ENCODE data around the gene PSME3IP1.

The PSME3IP1 gene

DNA sequence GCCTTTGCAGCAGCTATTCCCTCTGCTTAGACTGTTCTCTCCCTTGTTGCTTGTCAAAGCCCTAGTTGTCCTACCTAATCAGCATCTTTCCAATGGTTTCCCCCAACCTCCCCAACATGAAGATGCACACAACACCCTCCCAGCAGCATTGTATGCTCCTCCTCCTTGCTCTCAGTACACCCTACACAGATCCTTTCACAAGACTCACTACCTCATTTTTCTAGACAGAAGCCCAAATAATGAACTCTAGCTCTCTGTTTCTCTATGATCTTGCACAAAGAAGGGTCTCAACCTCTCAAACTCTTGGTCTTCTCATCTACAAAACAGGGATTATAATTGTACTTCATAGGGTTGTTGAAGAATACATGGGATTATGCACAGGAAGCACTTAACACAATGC, 19.4 kb downstream of the PSME3IP1 start:
- Mint-ChIP-seq H3K27ac (no peak overlapping the region), H3K36me3 (ENCODE audit: low read depth) (peaks cover 59% of the 10 kb centered on the region), H3K9me3 (no peaks in the 10 kb centered on the region)

GRCh38 chr16:57165938-57166337, 19.9 kb downstream of the PSME3IP1 start:
- no peak overlapping the region for H3K27ac Mint-ChIP-seq
- peaks cover 58% of the 10 kb centered on the region for H3K36me3 Mint-ChIP-seq (ENCODE audit: low read depth)
- no peaks in the 10 kb centered on the region for H3K9me3 Mint-ChIP-seq
- H3K4me3 Mint-ChIP-seq: no peak overlapping the region
- H3K27me3 Mint-ChIP-seq: no peaks in the 10 kb centered on the region
- no peaks in the 10 kb centered on the region for H3K4me1 Mint-ChIP-seq (ENCODE audit: low read depth)

More for the DNA sequence above, 19.4 kb downstream of the PSME3IP1 start:
- H3K4me1 Mint-ChIP-seq (ENCODE audit: low read depth): no peaks in the 10 kb centered on the region
- H3K27me3 Mint-ChIP-seq: no peaks in the 10 kb centered on the region
- H3K4me3 Mint-ChIP-seq: no peak overlapping the region

- H3K4me1 Mint-ChIP-seq (ENCODE audit: low read depth): no peaks in the 10 kb centered on the region
- H3K36me3 Mint-ChIP-seq (ENCODE audit: low read depth): peaks cover 58% of the 10 kb centered on the region
- H3K27ac Mint-ChIP-seq: no peak overlapping the region
- H3K4me3 Mint-ChIP-seq: no peak overlapping the region
- no peaks in the 10 kb centered on the region for H3K9me3 Mint-ChIP-seq
- H3K27me3 Mint-ChIP-seq: no peaks in the 10 kb centered on the region
Measured at GRCh38 chr16:57165483-57165882, 20.4 kb downstream of the PSME3IP1 start.

DNA sequence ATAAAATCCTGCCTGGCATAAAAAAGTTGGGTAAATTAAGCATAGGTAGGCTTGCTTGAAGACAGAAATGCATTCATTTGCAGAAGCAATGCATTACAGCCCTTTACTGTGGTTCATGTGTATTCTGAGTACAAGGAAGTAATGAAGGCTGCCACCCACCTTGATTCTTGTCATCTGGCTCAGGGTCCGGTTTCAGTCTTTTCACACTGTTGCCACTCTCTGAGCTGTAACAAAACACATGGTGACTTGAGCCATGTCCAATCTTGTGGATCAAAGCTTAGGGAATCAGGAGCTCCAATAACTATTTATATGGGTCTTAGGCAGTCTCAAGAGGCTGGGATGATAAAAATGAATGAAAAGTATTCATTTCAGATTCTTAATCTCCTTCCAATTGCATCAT, 22.0 kb downstream of the PSME3IP1 start:
- Mint-ChIP-seq H3K27ac (no peak overlapping the region), H3K27me3 (no peaks in the 10 kb centered on the region), H3K36me3 (ENCODE audit: low read depth) (peaks cover 63% of the 10 kb centered on the region), H3K4me1 (ENCODE audit: low read depth) (no peaks in the 10 kb centered on the region), H3K9me3 (no peaks in the 10 kb centered on the region), H3K4me3 (no peak overlapping the region)

DNA sequence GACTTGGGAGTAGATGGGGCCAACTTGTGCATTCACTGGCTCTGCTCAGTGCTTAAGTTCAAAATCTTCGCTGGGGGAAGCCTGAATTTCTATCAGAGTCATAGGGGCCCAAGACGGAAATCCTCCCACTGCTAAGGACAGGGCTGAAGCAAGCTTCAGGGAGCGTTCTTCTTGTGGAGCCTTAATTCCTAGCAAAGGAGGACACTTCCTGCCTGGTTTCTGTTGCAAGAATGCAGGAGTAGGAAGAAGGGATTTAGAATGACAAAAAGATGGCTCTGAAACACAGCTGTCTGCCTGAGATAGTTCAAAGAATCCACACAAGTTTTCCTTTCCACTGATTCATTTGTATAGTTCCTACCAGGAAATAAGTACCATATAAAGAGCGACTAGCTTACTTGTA, 26.4 kb downstream of the PSME3IP1 start:
- Mint-ChIP-seq H3K4me3 (no peak overlapping the region), H3K27ac (no peak overlapping the region), H3K27me3 (no peaks in the 10 kb centered on the region), H3K4me1 (ENCODE audit: low read depth) (no peaks in the 10 kb centered on the region), H3K36me3 (ENCODE audit: low read depth) (peaks cover 66% of the 10 kb centered on the region), H3K9me3 (no peaks in the 10 kb centered on the region)

- peaks cover 2% of the 10 kb centered on the region for H3K4me1 Mint-ChIP-seq (ENCODE audit: low read depth)
- no peak overlapping the region for H3K4me3 Mint-ChIP-seq
- no peak overlapping the region for H3K27ac Mint-ChIP-seq
- H3K27me3 Mint-ChIP-seq: no peaks in the 10 kb centered on the region
- H3K9me3 Mint-ChIP-seq: no peaks in the 10 kb centered on the region
- H3K36me3 Mint-ChIP-seq (ENCODE audit: low read depth): peaks cover 70% of the 10 kb centered on the region
Measured at GRCh38 chr16:57157533-57157932, 28.3 kb downstream of the PSME3IP1 start.

GRCh38 chr16:57156351-57156703, 29.5 kb downstream of the PSME3IP1 start:
- Mint-ChIP-seq H3K9me3 (no peaks in the 10 kb centered on the region), H3K4me3 (no peak overlapping the region), H3K4me1 (ENCODE audit: low read depth) (peaks cover 12% of the 10 kb centered on the region), H3K27me3 (no peaks in the 10 kb centered on the region), H3K36me3 (ENCODE audit: low read depth) (peaks cover 76% of the 10 kb centered on the region), H3K27ac (no peak overlapping the region)

DNA sequence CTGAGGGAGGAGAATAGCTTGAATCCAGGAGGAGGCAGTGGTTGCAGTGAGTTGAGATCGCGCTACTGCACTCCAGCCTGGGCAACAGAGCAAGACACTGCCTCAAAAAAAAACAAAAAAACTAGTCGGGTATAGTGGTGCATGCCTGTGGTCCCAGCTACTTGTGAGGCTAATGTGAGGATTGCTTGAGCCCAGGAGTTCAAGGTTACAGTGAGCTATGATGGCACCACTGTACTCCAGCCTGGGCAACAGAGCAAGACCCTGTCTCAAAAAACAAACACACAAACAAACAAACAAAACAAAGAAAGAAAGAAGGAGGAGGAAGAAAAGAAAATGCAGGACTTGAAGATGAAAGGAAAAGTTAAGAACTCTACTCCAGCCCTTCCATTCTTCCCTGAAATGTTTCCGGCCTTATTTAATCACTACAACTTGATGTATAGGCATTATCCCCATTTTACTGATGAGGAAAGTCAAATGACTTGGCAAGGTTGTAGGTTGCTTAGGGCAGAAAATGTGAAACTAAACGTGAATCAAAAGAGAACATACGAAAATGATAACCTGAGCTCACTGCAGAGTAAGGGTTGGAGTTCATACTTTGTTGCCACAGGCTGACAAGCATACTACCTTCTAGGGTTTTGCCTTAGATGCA, 30.0 kb downstream of the PSME3IP1 start:
- Mint-ChIP-seq H3K27ac (no peak overlapping the region), H3K9me3 (no peaks in the 10 kb centered on the region), H3K27me3 (no peaks in the 10 kb centered on the region), H3K36me3 (ENCODE audit: low read depth) (peaks cover 71% of the 10 kb centered on the region), H3K4me3 (no peak overlapping the region), H3K4me1 (ENCODE audit: low read depth) (peaks cover 12% of the 10 kb centered on the region)

DNA sequence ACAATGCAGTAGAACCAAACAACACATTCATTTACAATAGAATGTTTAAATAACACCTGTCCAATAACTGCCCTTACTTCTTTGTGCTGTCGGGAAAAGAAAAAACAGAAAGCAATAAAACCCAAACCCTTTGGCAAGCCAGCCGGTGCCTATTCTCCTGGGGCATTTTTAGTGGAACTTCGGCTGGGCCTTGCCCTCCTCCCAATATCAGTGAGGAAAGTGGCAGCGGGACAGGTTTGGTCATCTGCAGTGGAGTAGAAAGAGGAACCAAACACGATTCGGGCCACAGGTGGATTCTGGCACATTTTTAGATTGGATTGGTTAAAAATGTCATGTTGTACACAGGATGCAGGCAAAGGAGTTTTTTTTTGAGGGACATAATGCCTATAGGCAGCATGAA, 32.0 kb downstream of the PSME3IP1 start:
- no peak overlapping the region for H3K4me3 Mint-ChIP-seq
- H3K27ac Mint-ChIP-seq: no peak overlapping the region
- peaks cover 12% of the 10 kb centered on the region for H3K4me1 Mint-ChIP-seq (ENCODE audit: low read depth)
- H3K9me3 Mint-ChIP-seq: no peaks in the 10 kb centered on the region
- H3K27me3 Mint-ChIP-seq: no peaks in the 10 kb centered on the region
- H3K36me3 Mint-ChIP-seq (ENCODE audit: low read depth): peaks cover 58% of the 10 kb centered on the region

- H3K27ac Mint-ChIP-seq: peak overlapping the region; percentile 62
- no peaks in the 10 kb centered on the region for H3K9me3 Mint-ChIP-seq
- peaks cover 48% of the 10 kb centered on the region for H3K36me3 Mint-ChIP-seq (ENCODE audit: low read depth)
Measured at GRCh38 chr16:57152096-57153093, 33.4 kb downstream of the PSME3IP1 start.

DNA sequence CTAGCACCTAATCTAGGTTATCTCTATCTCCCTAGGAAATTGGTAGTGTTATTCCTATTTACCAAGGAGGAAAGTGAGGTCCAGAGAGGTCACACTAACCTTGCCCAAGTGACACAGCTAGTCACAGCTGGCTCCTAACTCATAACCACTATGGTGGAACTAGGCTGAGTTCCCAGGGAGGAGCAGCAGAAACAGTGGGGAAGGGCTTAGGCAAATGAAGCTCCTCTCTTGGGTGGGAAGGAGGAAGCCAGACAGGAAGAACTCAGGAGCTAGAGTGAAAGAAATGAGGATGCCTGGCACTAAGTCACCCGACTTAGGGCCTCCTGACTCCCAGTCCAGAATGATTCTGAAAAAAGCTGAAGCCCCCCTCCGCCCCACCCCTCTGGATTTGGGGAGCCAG, 34.5 kb downstream of the PSME3IP1 start:
- no peaks in the 10 kb centered on the region for H3K9me3 Mint-ChIP-seq
- H3K27me3 Mint-ChIP-seq: no peaks in the 10 kb centered on the region
- H3K27ac Mint-ChIP-seq: no peak overlapping the region
- H3K36me3 Mint-ChIP-seq (ENCODE audit: low read depth): peaks cover 40% of the 10 kb centered on the region
- H3K4me1 Mint-ChIP-seq (ENCODE audit: low read depth): peaks cover 23% of the 10 kb centered on the region
- no peak overlapping the region for H3K4me3 Mint-ChIP-seq

More at GRCh38 chr16:57152096-57153093, 33.4 kb downstream of the PSME3IP1 start:
- no peak overlapping the region for H3K4me3 Mint-ChIP-seq
- no peaks in the 10 kb centered on the region for H3K27me3 Mint-ChIP-seq
- H3K4me1 Mint-ChIP-seq (ENCODE audit: low read depth): peaks cover 17% of the 10 kb centered on the region

GRCh38 chr16:57150682-57151330, 35.0 kb downstream of the PSME3IP1 start:
- Mint-ChIP-seq H3K4me3 (no peak overlapping the region), H3K27ac (no peak overlapping the region), H3K9me3 (no peaks in the 10 kb centered on the region), H3K27me3 (no peaks in the 10 kb centered on the region), H3K36me3 (ENCODE audit: low read depth) (peaks cover 34% of the 10 kb centered on the region), H3K4me1 (ENCODE audit: low read depth) (peaks cover 23% of the 10 kb centered on the region)

DNA sequence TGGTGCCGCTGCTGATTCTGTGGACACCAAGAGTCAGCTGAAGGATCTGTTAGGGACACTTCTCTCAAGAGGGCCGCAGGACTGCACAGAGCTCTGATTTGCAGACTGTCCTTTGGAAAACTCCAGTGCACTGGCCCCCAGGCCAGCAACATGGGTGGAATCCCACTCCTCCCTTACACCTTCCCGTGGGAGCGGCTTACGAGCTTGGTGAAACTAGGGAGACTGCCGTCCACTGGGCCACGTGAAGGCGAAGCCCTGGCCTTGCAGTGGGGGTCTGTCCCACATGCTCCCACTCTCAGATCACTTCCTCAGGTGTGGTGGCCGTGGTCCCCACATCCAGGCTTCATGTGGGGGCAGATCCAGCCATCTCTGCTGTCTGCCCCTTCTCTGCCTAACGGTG, 36.4 kb downstream of the PSME3IP1 start:
- Mint-ChIP-seq H3K36me3 (ENCODE audit: low read depth) (peaks cover 24% of the 10 kb centered on the region), H3K4me3 (no peak overlapping the region), H3K27me3 (no peaks in the 10 kb centered on the region), H3K4me1 (ENCODE audit: low read depth) (peaks cover 23% of the 10 kb centered on the region), H3K9me3 (no peaks in the 10 kb centered on the region), H3K27ac (no peak overlapping the region)

DNA sequence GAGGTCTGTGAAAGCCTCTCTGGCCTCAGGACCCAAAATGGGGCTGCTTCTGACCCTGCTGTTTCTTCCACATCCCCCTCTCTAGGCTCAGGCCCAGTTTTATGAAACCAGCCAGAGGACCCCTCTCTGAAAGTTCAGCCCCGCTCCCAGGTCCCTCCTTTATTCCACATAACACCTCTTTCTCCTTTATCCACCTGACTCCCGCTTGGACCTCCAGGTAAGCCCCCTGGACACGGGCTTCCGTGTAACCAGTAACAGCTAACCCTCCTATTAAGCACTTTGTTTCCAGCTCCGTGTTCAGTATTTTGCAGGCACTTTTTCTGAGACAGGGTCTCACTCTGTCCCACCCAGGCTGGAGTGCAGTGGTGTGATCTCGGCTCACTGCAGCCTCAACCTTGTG, 37.4 kb downstream of the PSME3IP1 start:
- Mint-ChIP-seq H3K9me3 (no peaks in the 10 kb centered on the region), H3K27ac (no peak overlapping the region), H3K4me1 (ENCODE audit: low read depth) (peaks cover 23% of the 10 kb centered on the region), H3K4me3 (no peak overlapping the region), H3K27me3 (no peaks in the 10 kb centered on the region), H3K36me3 (ENCODE audit: low read depth) (peaks cover 15% of the 10 kb centered on the region)

Data from stimulated activated naive CD8-positive, alpha-beta T cell treated with anti-CD3 and anti-CD28 coated beads, Interleukin-15, Interleukin-2, amounts not matched to agents 100 ng/mL and 50 ng/mL, for 24 hours (primary cell).